ENCODE results near the gene WNK2. TPM values are rescaled to one million over a fixed set of nuclear protein-coding genes. Genes with fewer than 3 reads are reported as not detected.

The WNK2 gene
- total RNA-seq, 1 experiment from 2014 or later: 69.4 TPM

DNA sequence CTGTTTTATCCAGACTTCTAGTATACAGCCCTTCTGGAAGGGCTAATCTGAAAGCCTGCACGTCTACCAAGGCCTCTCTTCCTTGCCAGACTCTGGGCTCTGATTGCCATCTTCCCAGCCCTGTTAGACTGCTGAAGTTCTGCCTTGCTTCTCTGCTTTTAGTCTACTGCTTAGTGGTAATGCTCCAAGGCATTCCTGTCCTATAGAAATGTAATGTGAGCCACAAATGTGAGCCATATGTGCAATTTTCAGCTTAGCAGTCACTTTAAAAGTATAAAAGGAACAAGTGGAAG, 32.1 kb downstream of the WNK2 start:
- no peaks in the 10 kb centered on the region for H3K27me3 Mint-ChIP-seq (ENCODE audit: low read depth)
- H3K4me2 ChIP-seq (ENCODE audit: insufficient read depth, insufficient read length, low read length): no peak overlapping the region
- no peak overlapping the region for H4K91ac ChIP-seq (ENCODE audit: insufficient read length, low read depth, low read length)

More for the DNA sequence above, 32.1 kb downstream of the WNK2 start:
- H3K79me1 ChIP-seq (ENCODE audit: insufficient read depth, low read depth, low read length, poor library complexity, severe bottlenecking): peaks cover 4% of the 10 kb centered on the region
- Mint-ChIP-seq H3K36me3 (ENCODE audit: insufficient read depth in 1 of 3, low read depth in 3 of 3) (peaks cover 6 to 8% (median 7%) of the 10 kb centered on the region in 3 experiments), H3K4me1 (no peaks in the 10 kb centered on the region), H3K4me3 (no peak overlapping the region), H3K9me3 (peaks cover 10 to 12% of the 10 kb centered on the region in 2 experiments), H3K27ac (no peak overlapping the region)
- H2AK5ac ChIP-seq (ENCODE audit: insufficient read length, low read length): no peak overlapping the region
- H3K23ac ChIP-seq (ENCODE audit: insufficient read length, low read depth, low read length): no peak overlapping the region
- H3K4ac ChIP-seq (ENCODE audit: low read depth, low read length): no peak overlapping the region
- H3K27ac ChIP-seq (ENCODE audit: insufficient read length, low read depth, low read length): no peak overlapping the region
- peaks cover 2% of the 10 kb centered on the region; the same call in 1 of the 2 replicates for H3K79me2 ChIP-seq (ENCODE audit: insufficient read depth, low read length)
- H3K23me2 ChIP-seq (ENCODE audit: insufficient read length, low read depth, low read length, poor library complexity, severe bottlenecking): no peaks in the 10 kb centered on the region
- H2AFZ ChIP-seq (ENCODE audit: low read length): no peak overlapping the region
- H3K9ac ChIP-seq (ENCODE audit: extremely low read depth, insufficient read length, low read length): no peak overlapping the region
- no peak overlapping the region for H2BK120ac ChIP-seq (ENCODE audit: low read depth, low read length, poor library complexity, severe bottlenecking)
- H2BK20ac ChIP-seq (ENCODE audit: low read depth, low read length, poor library complexity, severe bottlenecking): no peak overlapping the region
- no peak overlapping the region for H2BK12ac ChIP-seq (ENCODE audit: insufficient read length, low read depth, low read length)
- H3K9me3 ChIP-seq (ENCODE audit: control insufficient read depth, low read depth, low read length): no peaks in the 10 kb centered on the region
- H2BK5ac ChIP-seq (ENCODE audit: insufficient read length, low read length): no peak overlapping the region
- no peaks in the 10 kb centered on the region for H3K27me3 ChIP-seq (ENCODE audit: insufficient read depth, low read length)
- no peak for DNase-seq
- H3K4me1 ChIP-seq (ENCODE audit: insufficient read depth, low read length): no peaks in the 10 kb centered on the region
- TF ChIP-seq, protein P1, sequence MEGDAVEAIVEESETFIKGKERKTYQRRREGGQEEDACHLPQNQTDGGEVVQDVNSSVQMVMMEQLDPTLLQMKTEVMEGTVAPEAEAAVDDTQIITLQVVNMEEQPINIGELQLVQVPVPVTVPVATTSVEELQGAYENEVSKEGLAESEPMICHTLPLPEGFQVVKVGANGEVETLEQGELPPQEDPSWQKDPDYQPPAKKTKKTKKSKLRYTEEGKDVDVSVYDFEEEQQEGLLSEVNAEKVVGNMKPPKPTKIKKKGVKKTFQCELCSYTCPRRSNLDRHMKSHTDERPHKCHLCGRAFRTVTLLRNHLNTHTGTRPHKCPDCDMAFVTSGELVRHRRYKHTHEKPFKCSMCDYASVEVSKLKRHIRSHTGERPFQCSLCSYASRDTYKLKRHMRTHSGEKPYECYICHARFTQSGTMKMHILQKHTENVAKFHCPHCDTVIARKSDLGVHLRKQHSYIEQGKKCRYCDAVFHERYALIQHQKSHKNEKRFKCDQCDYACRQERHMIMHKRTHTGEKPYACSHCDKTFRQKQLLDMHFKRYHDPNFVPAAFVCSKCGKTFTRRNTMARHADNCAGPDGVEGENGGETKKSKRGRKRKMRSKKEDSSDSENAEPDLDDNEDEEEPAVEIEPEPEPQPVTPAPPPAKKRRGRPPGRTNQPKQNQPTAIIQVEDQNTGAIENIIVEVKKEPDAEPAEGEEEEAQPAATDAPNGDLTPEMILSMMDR (conservative IDR thresholded peaks at IDR 0.05): no peak
- H4K5ac ChIP-seq (ENCODE audit: insufficient read length, low read depth, low read length): no peak overlapping the region
- no peak overlapping the region for H3K18ac ChIP-seq (ENCODE audit: insufficient read length, low read depth, low read length)
- H4K20me1 ChIP-seq (ENCODE audit: control insufficient read depth, insufficient read depth, insufficient read length): no peaks in the 10 kb centered on the region
- no peak overlapping the region for H3K56ac ChIP-seq (ENCODE audit: insufficient read length, low read depth, low read length)
- no peak overlapping the region for H3T11ph ChIP-seq (ENCODE audit: low read length)
- no CpG with 5 or more reads among the region's 1 CpG for WGBS (ENCODE audit: extremely low coverage, insufficient read length, low lambda C conversion rate)
- no peak overlapping the region for H2BK15ac ChIP-seq (ENCODE audit: low read depth, low read length)
- H4K8ac ChIP-seq (replicated peaks; ENCODE audit: insufficient read length, low read depth, low read length): no peak overlapping the region
- no peak overlapping the region for H3K14ac ChIP-seq (ENCODE audit: insufficient read depth, low read length)

Data from H9 (cell line).